ENCODE data around the gene PRR4. TPM values are rescaled to one million over a fixed set of nuclear protein-coding genes. Genes with fewer than 3 reads are reported as not detected.

The PRR4 gene
- 10 to 100 TPM in 1 of 8 experiments, 1 to 10 TPM in 7; 4.2 to 13.9 (median 6.8) TPM for total RNA-seq

- no peak for ATAC-seq (replicated peaks in 6 of 8)
- no peak within 1 kb of the TSS for H3K4me3 ChIP-seq
- H3K4me1 ChIP-seq (replicated peaks in 1 of 2): peaks cover 0 to 7% of the 10 kb centered on the region in 2 donors
- no peak within 1 kb of the TSS for H3K27ac ChIP-seq
- 82 to 100% (median 96%) methylated on average over 2 to 4 of the region's 4 CpGs; no CpG with 5 or more reads in 1 of the 10 experiments for WGBS, 10 experiments
- in situ Hi-C loops (cut with MboI; ENCODE audit: low pct_unique_long_range_greater_than_20kb in 2 of 9, low sequenced_read_pairs in 9 of 9, unreplicated experiment in 9 of 9): no loop called here
These were observed at the start of gene PRR4 for GRCh38 chr12:10849425-10849878. Gene PRR4, minus strand, starts transcription at chr12:10849475. Its CDS starts 38 bp downstream, at chr12:10849437.

GRCh38 chr12:10896854-10897253 lies 47.6 kb upstream of the PRR4 start:
- ATAC-seq (replicated peaks in 6 of 8): no peak
- in situ Hi-C loops (cut with MboI; ENCODE audit: low pct_unique_long_range_greater_than_20kb in 2 of 9, low sequenced_read_pairs in 9 of 9, unreplicated experiment in 9 of 9): no loop called here
- Histone ChIP-seq H3K27ac (no peak overlapping the region), H3K4me1 (replicated peaks in 1 of 2) (no peaks in the 10 kb centered on the region), H3K4me3 (no peak overlapping the region)
- WGBS, 10 experiments: 33 to 100% (median 95%) methylated on average over 1 to 5 of the region's 5 CpGs; no CpG with 5 or more reads in 2 of the 10 experiments

GRCh38 chr12:10891937-10892336 lies 42.7 kb upstream of the PRR4 start:
- 93 to 100% (median 100%) methylated on average over 1 to 2 of the region's 2 CpGs; no CpG with 5 or more reads in 3 of the 10 experiments for WGBS, 10 experiments
- no peak for ATAC-seq (replicated peaks in 6 of 8)
- no peaks in the 10 kb centered on the region for H3K4me1 ChIP-seq (replicated peaks in 1 of 2)
- H3K27ac ChIP-seq: no peak overlapping the region
- no peak overlapping the region for H3K4me3 ChIP-seq
- in situ Hi-C loops (cut with MboI; ENCODE audit: low pct_unique_long_range_greater_than_20kb in 2 of 9, low sequenced_read_pairs in 9 of 9, unreplicated experiment in 9 of 9): no loop called here

- Histone ChIP-seq H3K4me1 (replicated peaks in 1 of 2) (no peaks in the 10 kb centered on the region), H3K4me3 (no peak overlapping the region), H3K27ac (no peak overlapping the region)
- in situ Hi-C loops (cut with MboI; ENCODE audit: low pct_unique_long_range_greater_than_20kb in 2 of 9, low sequenced_read_pairs in 9 of 9, unreplicated experiment in 9 of 9): no loop called here
- no peak for ATAC-seq (replicated peaks in 6 of 8)
These were observed 40.0 kb upstream of the PRR4 start for GRCh38 chr12:10889226-10889625.

GRCh38 chr12:10884086-10884725 lies 34.9 kb upstream of the PRR4 start, which contains the start of gene PRH1:
Gene PRH1, minus strand, starts transcription at chr12:10884255. Its CDS starts 38 bp downstream, at chr12:10884217.
- no peaks in the 10 kb centered on the region for H3K4me1 ChIP-seq (replicated peaks in 1 of 2)
- no peak for ATAC-seq (replicated peaks in 6 of 8)
- no peak within 1 kb of the TSS for H3K4me3 ChIP-seq
- in situ Hi-C loops (cut with MboI; ENCODE audit: low pct_unique_long_range_greater_than_20kb in 2 of 9, low sequenced_read_pairs in 9 of 9, unreplicated experiment in 9 of 9): no loop called here
- WGBS, 10 experiments: 78 to 100% (median 95%) methylated on average over 1 to 5 of the region's 6 CpGs; no CpG with 5 or more reads in 3 of the 10 experiments
- no peak within 1 kb of the TSS for H3K27ac ChIP-seq

GRCh38 chr12:10873378-10873777 lies 24.1 kb upstream of the PRR4 start:
- Histone ChIP-seq H3K27ac (no peak overlapping the region), H3K4me1 (replicated peaks in 1 of 2) (no peaks in the 10 kb centered on the region), H3K4me3 (no peak overlapping the region)
- no peak for ATAC-seq (replicated peaks in 6 of 8)
- in situ Hi-C loops (cut with MboI; ENCODE audit: low pct_unique_long_range_greater_than_20kb in 2 of 9, low sequenced_read_pairs in 9 of 9, unreplicated experiment in 9 of 9): no loop called here
- WGBS, 10 experiments: 67 to 100% (median 91%) methylated on average over 2 of the region's 2 CpGs; no CpG with 5 or more reads in 1 of the 10 experiments

GRCh38 chr12:10867381-10867780 lies 18.1 kb upstream of the PRR4 start:
- 78 to 100% (median 86%) methylated on average over 1 to 2 of the region's 2 CpGs; no CpG with 5 or more reads in 2 of the 10 experiments for WGBS, 10 experiments
- ATAC-seq (replicated peaks in 6 of 8): no peak
- Histone ChIP-seq H3K27ac (no peak overlapping the region), H3K4me3 (no peak overlapping the region), H3K4me1 (replicated peaks in 1 of 2) (no peaks in the 10 kb centered on the region)
- in situ Hi-C loops (cut with MboI; ENCODE audit: low pct_unique_long_range_greater_than_20kb in 2 of 9, low sequenced_read_pairs in 9 of 9, unreplicated experiment in 9 of 9): no loop called here

- no peaks in the 10 kb centered on the region for H3K4me1 ChIP-seq (replicated peaks in 1 of 2)
- WGBS, 10 experiments: 0 to 100% (median 86%) methylated on average over 1 to 2 of the region's 2 CpGs
- peak in 3 of 8 experiments; percentile 90 to 93 (median 90) for ATAC-seq (replicated peaks in 6 of 8)
- in situ Hi-C loops (cut with MboI; ENCODE audit: low pct_unique_long_range_greater_than_20kb in 2 of 9, low sequenced_read_pairs in 9 of 9, unreplicated experiment in 9 of 9): no loop called here
- no peak overlapping the region for H3K4me3 ChIP-seq
- H3K27ac ChIP-seq: no peak overlapping the region
These were observed 14.4 kb upstream of the PRR4 start for GRCh38 chr12:10863512-10864218.

GRCh38 chr12:10861366-10861765 lies 12.1 kb upstream of the PRR4 start:
- 50 to 100% (median 93%) methylated on average over 1 to 2 of the region's 2 CpGs; no CpG with 5 or more reads in 3 of the 10 experiments for WGBS, 10 experiments
- ATAC-seq (replicated peaks in 6 of 8): no peak
- in situ Hi-C loops (cut with MboI; ENCODE audit: low pct_unique_long_range_greater_than_20kb in 2 of 9, low sequenced_read_pairs in 9 of 9, unreplicated experiment in 9 of 9): no loop called here
- Histone ChIP-seq H3K4me1 (replicated peaks in 1 of 2) (no peaks in the 10 kb centered on the region), H3K27ac (no peak overlapping the region), H3K4me3 (no peak overlapping the region)

GRCh38 chr12:10855807-10856206 lies 6.5 kb upstream of the PRR4 start:
- Histone ChIP-seq H3K4me1 (replicated peaks in 1 of 2) (no peaks in the 10 kb centered on the region), H3K4me3 (no peak overlapping the region), H3K27ac (no peak overlapping the region)
- no peak for ATAC-seq (replicated peaks in 6 of 8)
- in situ Hi-C loops (cut with MboI; ENCODE audit: low pct_unique_long_range_greater_than_20kb in 2 of 9, low sequenced_read_pairs in 9 of 9, unreplicated experiment in 9 of 9): no loop called here
- 67 to 100% (median 85%) methylated on average over 1 to 2 of the region's 2 CpGs; no CpG with 5 or more reads in 4 of the 10 experiments for WGBS, 10 experiments

GRCh38 chr12:10853776-10854175 lies 4.5 kb upstream of the PRR4 start:
- Histone ChIP-seq H3K27ac (no peak overlapping the region), H3K4me3 (no peak overlapping the region), H3K4me1 (replicated peaks in 1 of 2) (no peaks in the 10 kb centered on the region)
- ATAC-seq (replicated peaks in 6 of 8): peak in 3 of 8 experiments; percentile 81 to 95 (median 92)
- in situ Hi-C loops (cut with MboI; ENCODE audit: low pct_unique_long_range_greater_than_20kb in 2 of 9, low sequenced_read_pairs in 9 of 9, unreplicated experiment in 9 of 9): no loop called here
- 60 to 100% methylated on average over 1 to 2 of the region's 2 CpGs; no CpG with 5 or more reads in 8 of the 10 experiments for WGBS, 10 experiments

- 71 to 100% (median 100%) methylated on average over 1 to 3 of the region's 4 CpGs; no CpG with 5 or more reads in 2 of the 10 experiments for WGBS, 10 experiments
- ATAC-seq (replicated peaks in 6 of 8): no peak
- Histone ChIP-seq H3K4me3 (no peak overlapping the region), H3K4me1 (replicated peaks in 1 of 2) (peaks cover 0 to 7% of the 10 kb centered on the region in 2 donors), H3K27ac (no peak overlapping the region)
- in situ Hi-C loops (cut with MboI; ENCODE audit: low pct_unique_long_range_greater_than_20kb in 2 of 9, low sequenced_read_pairs in 9 of 9, unreplicated experiment in 9 of 9): no loop called here
These were observed 2.1 kb upstream of the PRR4 start for GRCh38 chr12:10851243-10851858.

GRCh38 chr12:10847744-10848143 lies 1.5 kb downstream of the PRR4 start:
- H3K4me3 ChIP-seq: no peak overlapping the region
- no peak overlapping the region for H3K27ac ChIP-seq
- 0 to 11% (median 5%) methylated on average over 1 to 2 of the region's 2 CpGs; no CpG with 5 or more reads in 6 of the 10 experiments for WGBS, 10 experiments
- peaks cover 0 to 7% of the 10 kb centered on the region in 2 donors for H3K4me1 ChIP-seq (replicated peaks in 1 of 2)
- in situ Hi-C loops (cut with MboI; ENCODE audit: low pct_unique_long_range_greater_than_20kb in 2 of 9, low sequenced_read_pairs in 9 of 9, unreplicated experiment in 9 of 9): no loop called here
- peak in 5 of 8 experiments; percentile 54 to 93 (median 82) for ATAC-seq (replicated peaks in 6 of 8)

Data from motor neuron (in vitro differentiated cells).